IMR-90 (cell line): ENCODE data around the gene GLMP. TPM values are rescaled to one million over a fixed set of nuclear protein-coding genes. Genes with fewer than 3 reads are reported as not detected.

Experiments
- ATAC-seq: fragments of 200-7000 bp; cut with Tn5 transposase; 2 replicates; pipeline ENCODE4 v1.9.1; 2020; ENCODE audit warnings: low read depth, mild to moderate bottlenecking, moderate library complexity
- BruUV-seq: library from RNA; stranded (reverse); fragments of 400-500 nt; replicated peaks from 2 replicates; lab custom pipeline; 2021; lab: Mats Ljungman, UMichigan
- CTCF ChIA-PET: fragments of 300-600 bp; formaldehyde crosslinking; extraction: SDS; loops from one replicate; lab custom pipeline; 2021; ENCODE audit warnings: antibody characterized with exemption; lab: Yijun Ruan, JAX
- POLR2A ChIA-PET: fragments of 300-600 bp; sonication (Branson Sonifier 250); formaldehyde crosslinking; loops from one replicate; lab custom pipeline; 2022; ENCODE audit warnings: antibody characterized with exemption; ENCODE audit not compliant: unreplicated experiment; lab: Charles Lee
- DNase-seq: peaks from one replicate; pipeline ENCODE4 v3.0.0; 2013
- H2AFZ ChIP-seq: replicated peaks from 2 replicates; pipeline ENCODE3; 2013; ENCODE audit warnings: low read length, mild to moderate bottlenecking; ENCODE audit not compliant: poor library complexity
- H2AK5ac ChIP-seq: 2 replicates; pipeline ENCODE4 v1.6.1; 2013; ENCODE audit warnings: low read depth, low read length, inconsistent platforms
- H2AK9ac ChIP-seq: replicated peaks from 2 replicates; pipeline ENCODE3; 2013; ENCODE audit warnings: mild to moderate bottlenecking, low read depth, low read length, moderate library complexity; ENCODE audit not compliant: poor library complexity
- H2BK120ac ChIP-seq: 2 replicates; pipeline ENCODE4 v1.6.1; 2013; ENCODE audit warnings: low read depth, low read length, inconsistent platforms
- H2BK15ac ChIP-seq: 3 replicates; pipeline ENCODE4 v1.6.1; 2013; ENCODE audit warnings: low read depth, low read length, inconsistent platforms
- H2BK20ac ChIP-seq: 2 replicates; pipeline ENCODE4 v1.6.1; 2013; ENCODE audit warnings: low read depth, mild to moderate bottlenecking, inconsistent platforms, low read length, moderate library complexity
- H2BK5ac ChIP-seq: 2 replicates; pipeline ENCODE4 v1.6.1; 2013; ENCODE audit warnings: mild to moderate bottlenecking, low read depth, low read length, inconsistent platforms; ENCODE audit not compliant: poor library complexity, severe bottlenecking
- H3K14ac ChIP-seq: replicated peaks from 2 replicates; pipeline ENCODE4 v1.6.1; 2013; ENCODE audit warnings: low read depth, low read length, inconsistent platforms
- H3K18ac ChIP-seq: 2 replicates; pipeline ENCODE4 v1.6.1; 2013; ENCODE audit warnings: low read depth, low read length, control low read depth
- H3K23ac ChIP-seq: 2 replicates; pipeline ENCODE4 v1.6.1; 2013; ENCODE audit warnings: low read depth, low read length, inconsistent platforms
- H3K27ac ChIP-seq: 2 replicates; pipeline ENCODE4 v1.5.1; 2013; ENCODE audit warnings: mild to moderate bottlenecking, control low read depth, low read length; ENCODE audit not compliant: insufficient read depth
- H3K27me3 ChIP-seq: 2 replicates; pipeline ENCODE4 v1.6.1; 2013; ENCODE audit warnings: low read length; ENCODE audit not compliant: control insufficient read depth, insufficient read depth
- H3K36me3 ChIP-seq: 2 replicates; pipeline ENCODE4 v1.6.1; 2013; ENCODE audit warnings: low read length, mixed read lengths; ENCODE audit not compliant: control insufficient read depth, insufficient read depth
- H3K4ac ChIP-seq: 2 replicates; pipeline ENCODE4 v1.6.1; 2013; ENCODE audit warnings: low read depth, low read length, inconsistent platforms
- H3K4me1 ChIP-seq: 2 replicates; pipeline ENCODE4 v1.6.1; 2013; ENCODE audit warnings: low read length, mixed read lengths; ENCODE audit not compliant: control insufficient read depth, insufficient read depth
- H3K4me2 ChIP-seq: 2 replicates; pipeline ENCODE4 v1.6.1; 2013; ENCODE audit warnings: low read depth, mild to moderate bottlenecking, control low read depth, low read length, moderate library complexity
- H3K4me3 ChIP-seq: 2 replicates; pipeline ENCODE4 v1.5.1; 2013; ENCODE audit warnings: low read depth, mild to moderate bottlenecking, control low read depth, low read length, moderate library complexity; ENCODE audit not compliant: insufficient read depth
- H3K56ac ChIP-seq: 2 replicates; pipeline ENCODE4 v1.6.1; 2013; ENCODE audit warnings: low read length, inconsistent platforms; ENCODE audit not compliant: insufficient read depth; ENCODE audit errors: extremely low read depth
- H3K79me1 ChIP-seq, 2 experiments: 2 replicates each; pipeline ENCODE4 v1.6.1; 2013; ENCODE audit warnings: low read length in 2 of 2, inconsistent platforms in 1 of 2, low read depth in 1 of 2
- H3K9ac ChIP-seq: 2 replicates; pipeline ENCODE4 v1.6.1; 2013; ENCODE audit warnings: low read depth, low read length, control low read depth
- H3K9me1 ChIP-seq: 2 replicates; pipeline ENCODE4 v1.6.1; 2013; ENCODE audit warnings: low read length, inconsistent platforms; ENCODE audit not compliant: insufficient read depth
- H3K9me3 ChIP-seq: 2 replicates; pipeline ENCODE4 v1.6.1; 2013; ENCODE audit warnings: low read length; ENCODE audit not compliant: control insufficient read depth, insufficient read depth
- H4K20me1 ChIP-seq: 2 replicates; pipeline ENCODE4 v1.6.1; 2013; ENCODE audit warnings: low read length, inconsistent platforms; ENCODE audit not compliant: insufficient read depth
- H4K5ac ChIP-seq: 2 replicates; pipeline ENCODE4 v1.6.1; 2013; ENCODE audit warnings: mild to moderate bottlenecking, low read depth, low read length, control low read depth
- H4K8ac ChIP-seq, 2 experiments: 2 replicates each; pipeline ENCODE4 v1.6.1; 2013; ENCODE audit warnings: low read depth in 2 of 2, low read length in 2 of 2, control low read depth in 1 of 2, inconsistent platforms in 1 of 2
- H4K91ac ChIP-seq: 2 replicates; pipeline ENCODE4 v1.6.1; 2013; ENCODE audit warnings: low read depth, low read length, inconsistent platforms; ENCODE audit not compliant: insufficient read depth
- CEBPB ChIP-seq: IDR thresholded peaks from 2 replicates; pipeline ENCODE4 v1.6.1; 2012; ENCODE audit warnings: low read depth, low read length, improper control_type of control experiment
- CTCF ChIP-seq: conservative IDR thresholded peaks from 2 replicates; pipeline ENCODE4 v1.5.1; 2012; ENCODE audit warnings: mild to moderate bottlenecking, low read depth, low read length, improper control_type of control experiment
- FOS ChIP-seq: fragments of 150-350 bp; IDR thresholded peaks from 2 replicates; pipeline ENCODE4 v1.6.1; 2016; ENCODE audit warnings: low read depth, low read length
- MXI1 ChIP-seq: IDR thresholded peaks from 2 replicates; pipeline ENCODE4 v1.6.1; 2012; ENCODE audit warnings: low read depth, mild to moderate bottlenecking, low read length, moderate library complexity, borderline replicate concordance
- NFE2L2 ChIP-seq: fragments of 150-350 bp; IDR thresholded peaks from 2 replicates; pipeline ENCODE4 v1.6.1; 2016; ENCODE audit warnings: low read depth, mild to moderate bottlenecking, low read length
- POLR2A ChIP-seq: IDR thresholded peaks from 2 replicates; pipeline ENCODE4 v1.6.1; 2012; ENCODE audit warnings: mild to moderate bottlenecking, low read depth, low read length
- RAD21 ChIP-seq: IDR thresholded peaks from 2 replicates; pipeline ENCODE4 v1.6.1; 2012; ENCODE audit warnings: low read length, improper control_type of control experiment
- RFX5 ChIP-seq: IDR thresholded peaks from 2 replicates; pipeline ENCODE4 v1.8.0; 2012; ENCODE audit warnings: low read depth, mild to moderate bottlenecking, low read length, moderate library complexity
- USF2 ChIP-seq: fragments of 150-350 bp; IDR thresholded peaks from 2 replicates; pipeline ENCODE4 v1.6.1; 2017; ENCODE audit warnings: mild to moderate bottlenecking, antibody characterized with exemption, low read length, low read depth
- WGBS, 2 experiments: methylation state at CpG; one replicate each; pipeline versions ENCODE4 v1.1.5 to v1.1.7; 2013; ENCODE audit warnings: missing lambda C conversion rate in 2 of 2; ENCODE audit not compliant: insufficient read length in 1 of 2; ENCODE audit errors: extremely low coverage in 2 of 2; 5-methylcytosine and 5-hydroxymethylcytosine counted together
- dilution Hi-C: fragments of 300-500 bp; cut with HindIII; formaldehyde crosslinking; loops from one replicate; pipeline ENCODE4 v1.14.3; 2018; ENCODE audit warnings: low sequenced_read_pairs; ENCODE audit not compliant: unreplicated experiment
- in situ Hi-C: fragments of 300-500 bp; cut with MboI; formaldehyde crosslinking; loops from 3 replicates; pipeline ENCODE4 v1.14.3; 2019; ENCODE audit warnings: low sequenced_read_pairs, inconsistent platforms, mixed read lengths
- intact Hi-C: fragments of 100-400 bp; cut with micrococcal nuclease; formaldehyde crosslinking; loops from 2 replicates; pipeline ENCODE4 v1.10.0; 2022
- polyA plus RNA-seq, 3 experiments: library from polyadenylated mRNA; depleted of rRNA; stranded (reverse); fragments of >200 nt; gene quantifications; 2 replicates each; pipeline ENCODE4 v1.2.3, GENCODE V29; 2012; ENCODE audit warnings: low replicate concordance in 1 of 3
- total RNA-seq: library from RNA; depleted of rRNA; stranded (reverse); fragments of >200 nt; gene quantifications from 2 replicates; pipeline ENCODE4 v1.2.3, GENCODE V29; 2012

The GLMP gene
- total and polyA plus RNA-seq, 2 of the 4 experiments (the other 2 are of a cell fraction): 32.6 to 43.1 TPM

GRCh38 chr1:156244126-156244525 is 51.4 kb downstream of the GLMP start (continued):
- TF ChIP-seq RAD21: no peak
- no peak for TF ChIP-seq RFX5

- H3K9ac ChIP-seq: no peak overlapping the region
- H2AK5ac ChIP-seq: no peak overlapping the region
- WGBS, 2 experiments: 83% methylated on average over 1 of the region's 10 CpGs; no CpG with 5 or more reads in 1 of the 2 experiments
- dilution Hi-C loops (no loop called here), in situ Hi-C loops (no loop called here), intact Hi-C loops (no loop called here)
- H3K27ac ChIP-seq: no peak overlapping the region
- BruUV-seq: no TSS peak
- no peak overlapping the region for H3K14ac ChIP-seq
- no peaks in the 10 kb centered on the region for H3K79me1 ChIP-seq
- H3K23ac ChIP-seq: no peak overlapping the region
- POLR2A ChIA-PET: no interaction called here
- no peaks in the 10 kb centered on the region; the same call in 1 of the 2 replicates for H4K20me1 ChIP-seq
- CTCF ChIA-PET: no interaction called here
- H3K36me3 ChIP-seq: peaks cover 16% of the 10 kb centered on the region; the same call in 1 of the 2 replicates
- H3K27me3 ChIP-seq: peaks cover 12% of the 10 kb centered on the region; the same call in 1 of the 2 replicates
- no peak overlapping the region for H3K4me3 ChIP-seq
- no peak overlapping the region for H2BK5ac ChIP-seq
- H4K91ac ChIP-seq: no peak overlapping the region
- peaks cover 2% of the 10 kb centered on the region; the same call in 1 of the 2 replicates for H3K4me1 ChIP-seq
- no peak overlapping the region for H3K4ac ChIP-seq
- no peak overlapping the region for H2BK120ac ChIP-seq
- H2AK9ac ChIP-seq: no peak overlapping the region
- ATAC-seq: no peak
- H3K4me2 ChIP-seq: no peak overlapping the region
- no peak overlapping the region for H3K56ac ChIP-seq
- no peak overlapping the region for H2BK20ac ChIP-seq
- DNase-seq: no peak
- peaks cover 5% of the 10 kb centered on the region; the same call in 1 of the 2 replicates for H3K9me1 ChIP-seq
- H2AFZ ChIP-seq: no peak overlapping the region
- no peak overlapping the region for H3K18ac ChIP-seq
- H2BK15ac ChIP-seq: no peak overlapping the region
- H3K9me3 ChIP-seq: no peaks in the 10 kb centered on the region
- H4K5ac ChIP-seq: no peak overlapping the region
- TF ChIP-seq USF2 (no peak), NFE2L2 (no peak), CTCF (no peak), CEBPB (no peak), RFX5 (no peak), FOS (no peak), POLR2A (no peak), MXI1 (no peak)
- H4K8ac ChIP-seq: no peak overlapping the region
Observed at GRCh38 chr1:156242738-156243137, 52.7 kb downstream of the GLMP start.
